Common myeloid progenitor, CD34-positive (primary cell): Measurements from ENCODE around the gene CAGE1.
"Not testable (repeated sequence)": the region's sequence is repeated elsewhere in the genome, so short reads cannot be mapped to it uniquely, and the experiment has no call there.

Experiments
- CTCF ChIA-PET: fragments of 350-600 bp; sonication (Branson Sonifier 250); formaldehyde crosslinking; loops from one replicate; lab custom pipeline; 2021; ENCODE audit warnings: antibody characterized with exemption; lab: Charles Lee
- POLR2A ChIA-PET: fragments of 350-600 bp; sonication (Branson Sonifier 250); formaldehyde crosslinking; loops from one replicate; lab custom pipeline; 2021; ENCODE audit warnings: antibody characterized with exemption; lab: Charles Lee
- DNase-seq, 3 donors: peaks; one replicate each; pipeline versions ENCODE4 v3.0.0 to v3.0.0-alpha.2; 2013
- H3K27ac ChIP-seq, 2 experiments: 1 replicate in 1 of 2; 2 replicates in 1 of 2; pipeline ENCODE4 v1.7.0; 2013; ENCODE audit warnings: inconsistent platforms in 2 of 2, low read length in 2 of 2, mild to moderate bottlenecking in 2 of 2, low read depth in 1 of 2, moderate library complexity in 1 of 2; ENCODE audit not compliant: severe bottlenecking in 2 of 2, insufficient read depth in 1 of 2, poor library complexity in 1 of 2
- H3K27me3 ChIP-seq, 5 experiments: replicated peaks in 2 of 5; 1 replicate in 3 of 5; 2 replicates in 2 of 5; pipeline versions ENCODE4 v1.6.1 to v1.7.0; 2013; ENCODE audit warnings: low read length in 4 of 5, mild to moderate bottlenecking in 2 of 5, moderate library complexity in 2 of 5, inconsistent platforms in 1 of 5; ENCODE audit not compliant: insufficient read depth in 5 of 5, control insufficient read depth in 4 of 5
- H3K36me3 ChIP-seq, 4 experiments: 1 replicate in 2 of 4; 2 replicates in 2 of 4; pipeline versions ENCODE4 v1.6.1 to v1.7.0; 2013; ENCODE audit warnings: low read length in 3 of 4, control low read depth in 1 of 4, mild to moderate bottlenecking in 1 of 4; ENCODE audit not compliant: control insufficient read depth in 4 of 4, insufficient read depth in 4 of 4
- H3K4me1 ChIP-seq, 4 experiments: 1 replicate in 3 of 4; 2 replicates in 1 of 4; pipeline versions ENCODE4 v1.6.1 to v1.7.1; 2013; ENCODE audit warnings: low read length in 3 of 4, mild to moderate bottlenecking in 3 of 4, control low read depth in 1 of 4, inconsistent platforms in 1 of 4, moderate library complexity in 1 of 4; ENCODE audit not compliant: control insufficient read depth in 4 of 4, insufficient read depth in 4 of 4; ENCODE audit errors: control extremely low read depth in 1 of 4
- H3K4me3 ChIP-seq, 7 experiments: 1 replicate in 4 of 7; 2 replicates in 3 of 7; pipeline versions ENCODE4 v1.5.1 to v1.7.0; 2013; ENCODE audit warnings: mild to moderate bottlenecking in 7 of 7, low read length in 6 of 7, moderate library complexity in 6 of 7, inconsistent platforms in 2 of 7, low read depth in 2 of 7, control low read depth in 1 of 7; ENCODE audit not compliant: insufficient read depth in 4 of 7, control insufficient read depth in 1 of 7; ENCODE audit errors: extremely low read depth in 1 of 7
- H3K9me3 ChIP-seq, 5 experiments: 1 replicate in 4 of 5; 2 replicates in 1 of 5; pipeline versions ENCODE4 v1.6.1 to v1.7.1; 2013; ENCODE audit warnings: low read length in 4 of 5, mild to moderate bottlenecking in 2 of 5, inconsistent platforms in 1 of 5, low read depth in 1 of 5, moderate library complexity in 1 of 5; ENCODE audit not compliant: control insufficient read depth in 4 of 5, insufficient read depth in 2 of 5; ENCODE audit errors: control extremely low read depth in 1 of 5
- WGBS: methylation state at CpG from one replicate; pipeline ENCODE4 v1.1.5; 2013; ENCODE audit not compliant: insufficient coverage; 5-methylcytosine and 5-hydroxymethylcytosine counted together

Gene CAGE1

GRCh38 chr6:7367408-7367807 is 22.1 kb downstream of the CAGE1 start:
- Histone ChIP-seq H3K9me3 (no peaks in the 10 kb centered on the region), H3K27me3 (no peaks in the 10 kb centered on the region), H3K4me1 (no peaks in the 10 kb centered on the region), H3K27ac (no peak overlapping the region), H3K36me3 (no peaks in the 10 kb centered on the region), H3K4me3 (no peak overlapping the region)
- CTCF ChIA-PET: no interaction called here
- 100% methylated on average over 4 of the region's 7 CpGs for WGBS
- DNase-seq: no peak
- POLR2A ChIA-PET: no interaction called here

DNA sequence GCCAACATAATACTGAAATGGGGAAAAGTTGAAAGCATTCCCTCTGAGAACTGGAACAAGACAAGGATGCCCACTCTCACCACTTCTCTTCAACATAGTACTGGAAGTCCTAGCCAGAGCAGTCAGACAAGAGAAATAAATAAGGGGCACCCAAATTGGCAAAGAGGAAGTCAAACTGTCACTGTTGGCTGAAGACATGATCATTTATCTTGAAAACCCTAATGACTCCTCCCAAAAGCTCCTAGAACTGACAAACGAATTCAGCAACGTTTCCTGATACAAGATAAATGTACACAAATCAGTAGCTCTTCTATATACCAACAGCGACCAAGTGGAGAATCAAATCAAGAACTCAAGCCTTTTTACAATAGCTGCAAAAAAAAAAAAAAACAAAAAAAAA is 37.6 kb downstream of the CAGE1 start:
- H3K36me3 ChIP-seq, H3K4me3 ChIP-seq, POLR2A ChIA-PET, H3K4me1 ChIP-seq, CTCF ChIA-PET, H3K27ac ChIP-seq, H3K9me3 ChIP-seq, H3K27me3 ChIP-seq: not testable (repeated sequence)
- no CpG with 5 or more reads among the region's 3 CpGs for WGBS
- DNase-seq: peak in 1 of 3 donors; percentile 22

DNA sequence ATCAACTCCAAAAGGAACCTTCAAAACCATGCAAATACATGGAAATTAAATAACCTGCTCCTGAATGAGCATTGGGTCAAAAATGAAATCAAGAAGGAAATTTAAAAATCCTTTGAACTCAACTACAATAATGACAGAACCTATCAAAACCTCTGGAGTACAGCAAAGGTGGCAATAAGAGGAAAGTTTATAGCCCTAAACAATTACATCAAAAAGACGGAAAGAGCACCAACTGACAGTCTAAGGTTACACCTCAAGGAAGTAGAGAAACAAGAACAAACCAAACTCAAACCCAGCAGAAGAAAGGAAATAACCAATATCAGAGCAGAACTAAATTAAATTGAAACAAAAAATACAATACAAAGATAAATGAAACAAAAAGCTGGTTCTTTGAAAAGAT is 39.0 kb downstream of the CAGE1 start:
- WGBS: no CpG with 5 or more reads among the region's 1 CpG
- H3K9me3 ChIP-seq, POLR2A ChIA-PET, H3K27me3 ChIP-seq, H3K4me1 ChIP-seq, H3K27ac ChIP-seq, H3K4me3 ChIP-seq, H3K36me3 ChIP-seq, DNase-seq: not testable (repeated sequence)
- CTCF ChIA-PET: interaction anchor here (1.1 kb wide), 1 partner anchor 9 kb away, joined by 3 read pairs; no protein-coding TSS in a partner anchor

DNA sequence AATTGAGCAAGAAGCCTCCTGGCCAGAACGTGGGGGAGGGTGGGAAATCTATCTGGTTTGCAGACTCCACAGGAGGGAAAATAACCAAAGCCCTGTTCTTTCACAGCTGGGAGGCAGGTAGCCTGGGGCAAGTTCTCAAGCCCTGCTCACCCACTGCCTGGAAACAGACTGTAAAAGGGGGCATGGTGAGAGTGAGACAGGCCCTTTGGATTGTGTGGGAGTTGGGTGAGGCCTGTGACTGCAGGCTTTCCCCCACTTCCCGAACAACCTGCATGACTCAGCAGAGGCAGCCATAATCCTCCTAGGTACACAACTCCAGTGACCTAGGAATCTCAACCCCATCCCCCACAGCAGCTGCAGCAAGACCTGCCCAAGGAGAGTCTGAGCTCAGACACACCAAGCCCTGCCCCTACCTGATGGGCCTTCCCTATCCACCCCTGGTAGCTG is 42.0 kb downstream of the CAGE1 start:
- DNase-seq, H3K36me3 ChIP-seq, H3K4me3 ChIP-seq, H3K9me3 ChIP-seq, H3K27me3 ChIP-seq, H3K4me1 ChIP-seq, H3K27ac ChIP-seq, CTCF ChIA-PET, POLR2A ChIA-PET: not testable (repeated sequence)
- WGBS: 88% methylated on average over 1 of the region's 2 CpGs

DNA sequence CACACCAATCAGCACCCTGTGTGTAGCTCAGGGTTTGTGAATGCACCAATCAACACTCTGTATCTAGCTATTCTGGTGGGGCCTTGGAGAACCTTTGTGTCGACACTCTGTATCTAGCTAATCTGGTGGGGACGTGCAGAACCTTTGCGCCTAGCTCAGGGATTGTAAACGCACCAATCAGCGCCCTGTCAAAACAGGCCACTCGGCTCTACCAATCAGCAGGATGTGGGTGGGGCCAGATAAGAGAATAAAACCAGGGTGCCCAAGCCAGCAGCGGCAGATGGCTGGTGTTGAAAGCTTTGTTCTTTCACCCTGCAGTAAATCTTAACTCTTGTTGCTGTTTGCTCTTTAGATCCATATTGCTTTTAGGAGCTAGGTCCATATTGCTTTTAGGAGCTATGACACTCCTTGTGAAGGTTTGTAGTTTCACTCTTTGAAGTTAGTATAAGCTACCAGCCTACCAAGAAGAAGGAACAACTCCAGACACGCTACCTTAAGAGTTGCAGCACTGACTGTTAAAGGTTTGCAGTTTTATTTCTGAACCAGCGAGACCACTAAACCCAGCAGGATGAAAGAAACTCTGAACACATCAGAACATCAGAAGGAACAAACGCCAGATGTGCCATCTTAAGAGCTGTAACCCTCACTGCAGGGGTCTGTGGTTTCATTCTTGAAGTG is 44.6 kb downstream of the CAGE1 start:
- H3K4me3 ChIP-seq, POLR2A ChIA-PET, H3K9me3 ChIP-seq, H3K4me1 ChIP-seq, H3K27me3 ChIP-seq, H3K27ac ChIP-seq, DNase-seq, H3K36me3 ChIP-seq: not testable (repeated sequence)
- 100% methylated on average over 9 of the region's 10 CpGs for WGBS
- CTCF ChIA-PET: interaction anchor here (0.9 to 1.2 kb wide), 5 partner anchors 9 to 29 kb away, joined by 3 to 4 read pairs (median 3); no protein-coding TSS in a partner anchor

DNA sequence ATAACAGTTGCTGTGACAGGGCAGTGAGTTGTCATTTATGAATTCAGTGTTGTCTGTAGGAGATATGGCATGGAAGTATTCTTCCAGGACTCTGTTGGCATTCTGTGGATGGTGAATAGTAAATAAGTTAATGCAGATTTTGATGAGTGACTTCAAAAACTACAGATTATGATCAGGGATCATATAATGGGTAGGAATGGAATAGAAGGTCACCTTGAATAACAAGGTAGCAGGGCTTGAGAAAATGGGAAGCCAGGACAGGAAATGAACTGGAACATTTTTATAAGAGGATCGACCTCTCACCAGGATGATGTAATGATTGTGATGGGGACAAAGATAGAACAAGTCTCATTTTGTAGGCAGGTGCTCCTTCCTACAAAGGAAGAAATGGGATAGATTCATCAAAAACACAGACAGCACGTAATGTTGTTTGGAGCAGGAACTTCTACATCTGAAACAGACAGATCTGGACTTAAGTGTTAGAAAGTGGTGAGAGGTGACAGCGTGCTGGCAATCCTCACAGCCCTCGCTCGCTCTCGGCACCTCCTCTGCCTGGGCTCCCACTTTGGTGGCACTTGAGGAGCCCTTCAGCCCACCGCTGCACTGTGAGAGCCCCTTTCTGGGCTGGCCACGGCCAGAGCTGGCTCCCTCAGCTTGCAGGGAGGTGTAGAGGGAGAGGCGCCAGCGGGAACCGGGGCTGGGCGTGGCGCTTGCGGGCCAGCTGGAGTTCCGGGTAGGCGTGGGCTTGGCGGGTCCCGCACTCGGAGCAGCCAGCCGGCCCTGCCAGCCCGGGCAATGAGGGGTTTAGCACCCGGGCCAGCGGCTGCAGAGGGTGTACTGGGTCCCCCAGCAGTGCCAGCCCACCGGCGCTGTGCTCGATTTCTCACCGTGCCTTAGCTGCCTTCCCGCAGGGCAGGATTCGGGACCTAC is 45.7 kb downstream of the CAGE1 start:
- peak overlapping the region in 1 of 7 experiments; percentile 38 for H3K4me3 ChIP-seq
- CTCF ChIA-PET: interaction anchor here (0.7 to 1.0 kb wide), 2 partner anchors 17 to 28 kb away, joined by 3 read pairs; no protein-coding TSS in a partner anchor

More for the DNA sequence above, 45.7 kb downstream of the CAGE1 start:
- WGBS: 87% methylated on average over 21 of the region's 29 CpGs
- H3K27me3 ChIP-seq: no peaks in the 10 kb centered on the region
- DNase-seq: no peak
- H3K9me3 ChIP-seq: no peaks in the 10 kb centered on the region
- POLR2A ChIA-PET: interaction anchor here (0.6 kb wide), 1 partner anchor 51 kb away, joined by 4 read pairs; no protein-coding TSS in a partner anchor
- H3K4me1 ChIP-seq: no peaks in the 10 kb centered on the region
- H3K36me3 ChIP-seq: no peaks in the 10 kb centered on the region
- H3K27ac ChIP-seq: no peak overlapping the region
